GM23338 (cell line): ENCODE measurements around the gene RAD51B. TPM values are rescaled to one million over a fixed set of nuclear protein-coding genes. Genes with fewer than 3 reads are reported as not detected.

ENCODE experiments used
- ETS1 ChIP-seq: IDR thresholded peaks from 2 replicates; pipeline ENCODE4 v1.6.1; 2016; ENCODE audit warnings: antibody characterized with exemption
- EZH2 ChIP-seq: fragments of 200-600 bp; sonication (generic); IDR thresholded peaks from one replicate; pipeline ENCODE4 v1.8.0; 2017; ENCODE audit warnings: antibody characterized with exemption, mild to moderate bottlenecking, low read depth; ENCODE audit not compliant: unreplicated experiment
- POLR2AphosphoS5 ChIP-seq: IDR thresholded peaks from 2 replicates; pipeline ENCODE4 v1.6.1; 2016; ENCODE audit warnings: antibody characterized with exemption, low read depth
- REST ChIP-seq: IDR thresholded peaks from one replicate; pipeline ENCODE4 v1.6.1; 2018; ENCODE audit warnings: antibody characterized with exemption; ENCODE audit not compliant: unreplicated experiment
- ZNF462 ChIP-seq: fragments of 250-450 bp; sonication (Bioruptor Pico); IDR thresholded peaks from 2 replicates; pipeline ENCODE4 v1.5.0; 2020; ENCODE audit warnings: mild to moderate bottlenecking, moderate library complexity
- polyA plus RNA-seq: library from polyadenylated mRNA; unstranded; fragments of >200 nt; fragmentation: Nextera tagmentation; extraction: Ambion mirVana; gene quantifications from 2 replicates; pipeline ENCODE4 v1.2.1, GENCODE V29; 2016
- total RNA-seq: library from RNA; depleted of rRNA; stranded (reverse); fragments of >200 nt; shearing (Covaris generic); gene quantifications from 2 replicates; pipeline ENCODE4 v1.2.3, GENCODE V29; 2014

RAD51B gene
- total and polyA plus RNA-seq, 2 experiments from 2014 or later, result 15.7 to 29.1 TPM

- TF ChIP-seq ZNF462 (CRISPR knock-in tag) (no peak), POLR2AphosphoS5 (no peak), ETS1 (no peak), EZH2 (no peak), REST (no peak)
These were observed 352.6 kb downstream of the RAD51B start (continued) for GRCh38 chr14:68172216-68172615.
